WERI-Rb-1 (cell line): ENCODE data around the gene C19orf12.

Experiments
- DNase-seq: peaks from one replicate; pipeline ENCODE4 v3.0.0-alpha.2; 2020
- H3K27ac ChIP-seq: fragments of 250-450 bp; sonication (Bioruptor Pico); 2 replicates; pipeline ENCODE4 v1.5.1; 2020; ENCODE audit warnings: mild to moderate bottlenecking, moderate library complexity
- H3K27me3 ChIP-seq: fragments of 250-450 bp; sonication (Bioruptor Pico); 2 replicates; pipeline ENCODE4 v1.5.1; 2021; ENCODE audit warnings: mild to moderate bottlenecking, low read depth, moderate library complexity; ENCODE audit not compliant: insufficient read depth, severe bottlenecking
- H3K36me3 ChIP-seq: fragments of 250-450 bp; sonication (Bioruptor Pico); 2 replicates; pipeline ENCODE4 v1.5.1; 2020; ENCODE audit warnings: mild to moderate bottlenecking, moderate library complexity
- H3K4me3 ChIP-seq: 2 replicates; pipeline ENCODE4 v1.5.1; 2011; ENCODE audit warnings: low read depth, mild to moderate bottlenecking, control low read depth, low read length
- H3K9me3 ChIP-seq: fragments of 250-450 bp; sonication (Bioruptor Pico); 2 replicates; pipeline ENCODE4 v1.5.1; 2021; ENCODE audit warnings: mild to moderate bottlenecking, moderate library complexity; ENCODE audit not compliant: severe bottlenecking
- CTCF ChIP-seq: IDR thresholded peaks from 2 replicates; pipeline ENCODE4 v1.5.1; 2011; ENCODE audit warnings: low read depth, mild to moderate bottlenecking, control low read depth, inconsistent platforms, low read length

The C19orf12 gene

DNA sequence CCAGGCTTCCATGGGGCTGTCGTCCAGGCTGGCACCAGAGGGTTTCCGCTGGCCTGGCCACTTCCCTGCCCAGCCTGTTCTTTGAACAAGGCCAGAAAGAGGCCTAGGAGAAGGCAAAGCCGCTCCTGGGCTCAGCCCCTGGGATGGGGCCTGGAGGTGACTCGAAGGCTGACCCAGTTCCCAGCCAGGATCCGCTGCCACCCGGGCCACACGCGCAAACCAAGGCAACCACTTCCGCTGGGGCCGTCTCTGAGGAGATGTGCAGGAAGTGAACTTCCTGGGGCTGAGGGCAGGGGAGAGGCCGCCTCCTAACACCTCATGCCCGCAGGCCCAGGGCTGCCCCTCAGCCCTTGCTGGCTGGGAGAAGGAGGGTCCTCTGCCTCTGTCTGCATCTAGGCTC, 34.6 kb downstream of the C19orf12 start:
- Histone ChIP-seq H3K4me3 (no peak overlapping the region), H3K36me3 (no peaks in the 10 kb centered on the region), H3K9me3 (no peaks in the 10 kb centered on the region), H3K27ac (no peak overlapping the region), H3K27me3 (no peaks in the 10 kb centered on the region)
- DNase-seq = no peak
- no peak for TF ChIP-seq CTCF

- H3K27me3 ChIP-seq = no peaks in the 10 kb centered on the region
- no peak overlapping the region for H3K4me3 ChIP-seq
- DNase-seq = no peak
- no peaks in the 10 kb centered on the region for H3K9me3 ChIP-seq
- H3K27ac ChIP-seq = no peak overlapping the region
- no peak for TF ChIP-seq CTCF
- no peaks in the 10 kb centered on the region for H3K36me3 ChIP-seq
These were observed 35.4 kb downstream of the C19orf12 start for GRCh38 chr19:29679598-29680210.

DNA sequence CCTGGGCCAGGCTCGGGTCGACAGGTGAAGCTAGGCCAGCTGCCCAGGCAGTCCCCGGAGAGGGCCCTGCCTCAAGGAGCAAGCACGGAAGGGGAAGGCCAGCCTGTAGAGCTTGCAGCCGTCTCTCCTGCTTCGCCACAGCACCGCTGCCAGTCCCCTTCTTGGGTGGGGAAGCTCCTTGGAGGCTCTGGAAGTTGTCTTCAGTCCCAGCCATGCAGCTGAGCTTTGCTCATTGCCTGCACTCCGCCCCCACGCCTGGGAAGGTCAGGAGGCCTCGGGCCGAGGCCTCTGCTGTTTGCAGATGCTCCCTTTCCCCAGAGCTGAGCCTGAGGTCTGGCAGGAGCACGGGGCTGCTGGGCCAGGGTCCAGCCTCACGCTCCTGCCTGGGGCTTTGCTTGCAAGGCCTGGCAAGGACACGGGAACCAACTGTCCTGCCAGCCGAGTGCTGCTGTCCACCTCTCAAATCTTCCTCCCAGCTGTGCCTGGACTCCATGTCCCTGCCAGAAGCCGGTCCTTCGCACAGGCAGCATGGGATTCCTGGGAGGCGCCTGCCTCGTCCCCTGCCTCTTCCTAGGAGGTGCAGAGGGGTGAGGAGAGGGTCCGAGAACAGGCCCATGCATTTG, 36.5 kb downstream of the C19orf12 start:
- no peaks in the 10 kb centered on the region for H3K9me3 ChIP-seq
- H3K36me3 ChIP-seq = no peaks in the 10 kb centered on the region
- H3K4me3 ChIP-seq = no peak overlapping the region
- H3K27ac ChIP-seq = no peak overlapping the region
- DNase-seq = no peak
- no peaks in the 10 kb centered on the region for H3K27me3 ChIP-seq
- no peak for TF ChIP-seq CTCF

GRCh38 chr19:29677001-29677817, 37.9 kb downstream of the C19orf12 start:
- H3K4me3 ChIP-seq = no peak overlapping the region
- no peak overlapping the region for H3K27ac ChIP-seq
- DNase-seq = no peak
- H3K27me3 ChIP-seq = no peaks in the 10 kb centered on the region
- TF ChIP-seq CTCF = no peak
- H3K9me3 ChIP-seq = no peaks in the 10 kb centered on the region
- H3K36me3 ChIP-seq = no peaks in the 10 kb centered on the region

GRCh38 chr19:29676586-29676985, 38.5 kb downstream of the C19orf12 start:
- Histone ChIP-seq H3K36me3 (no peaks in the 10 kb centered on the region), H3K27me3 (no peaks in the 10 kb centered on the region), H3K27ac (no peak overlapping the region), H3K4me3 (no peak overlapping the region), H3K9me3 (no peaks in the 10 kb centered on the region)
- DNase-seq = no peak
- no peak for TF ChIP-seq CTCF
